Stimulated activated CD8-positive, alpha-beta memory T cell treated with anti-CD3 and anti-CD28 coated beads, Interleukin-15, amount 100 ng/mL, for 4 hours (primary cell): ENCODE measurements around the gene IGF1R.

ENCODE experiments used
- DNase-seq, 2 donors: peaks; one replicate each; pipeline ENCODE4 v3.0.0-alpha.2; 2020; ENCODE audit warnings: low read depth in 2 of 2

IGF1R gene

DNA sequence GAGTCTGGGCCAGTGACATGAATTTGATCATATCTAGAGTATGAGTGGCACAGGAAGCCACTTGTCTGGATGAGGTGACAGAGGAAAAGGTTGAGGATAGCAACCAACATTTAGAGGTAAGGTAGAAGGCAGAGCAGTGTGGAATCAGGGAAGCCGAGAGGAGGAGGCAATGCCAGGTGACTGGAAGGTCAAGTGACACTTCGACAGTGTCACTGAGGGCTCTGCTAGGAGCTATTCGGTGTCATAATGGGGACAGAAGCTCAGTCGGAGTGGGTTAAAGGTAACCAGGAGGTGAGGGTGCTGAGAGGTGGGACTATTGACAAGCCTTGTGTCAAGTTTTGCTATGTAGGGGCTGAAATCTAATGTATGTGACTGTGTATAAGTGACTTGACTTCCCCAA lies 56.7 kb downstream of the IGF1R start:
- no peak for DNase-seq

DNA sequence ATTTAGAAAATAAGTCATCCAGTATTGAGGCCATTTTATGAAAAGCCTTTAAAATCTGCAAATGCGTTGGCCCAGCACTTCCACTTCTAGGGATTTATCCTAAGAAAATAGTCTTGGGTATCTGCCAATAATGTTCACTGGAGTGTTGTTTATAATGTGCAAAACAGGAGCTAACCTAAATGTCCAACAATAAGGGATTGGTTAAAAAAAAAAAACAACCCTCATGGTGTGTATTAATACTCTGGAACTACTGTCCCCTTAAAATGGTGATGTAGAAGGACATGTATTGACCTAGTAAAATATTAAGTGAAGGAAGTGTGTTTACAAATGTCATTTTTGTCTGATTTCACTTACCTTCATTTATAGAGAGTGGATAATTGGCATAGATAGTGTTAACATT lies 58.0 kb downstream of the IGF1R start:
- DNase-seq: no peak

GRCh38 chr15:98706986-98707385 lies 58.6 kb downstream of the IGF1R start:
- no peak for DNase-seq

DNA sequence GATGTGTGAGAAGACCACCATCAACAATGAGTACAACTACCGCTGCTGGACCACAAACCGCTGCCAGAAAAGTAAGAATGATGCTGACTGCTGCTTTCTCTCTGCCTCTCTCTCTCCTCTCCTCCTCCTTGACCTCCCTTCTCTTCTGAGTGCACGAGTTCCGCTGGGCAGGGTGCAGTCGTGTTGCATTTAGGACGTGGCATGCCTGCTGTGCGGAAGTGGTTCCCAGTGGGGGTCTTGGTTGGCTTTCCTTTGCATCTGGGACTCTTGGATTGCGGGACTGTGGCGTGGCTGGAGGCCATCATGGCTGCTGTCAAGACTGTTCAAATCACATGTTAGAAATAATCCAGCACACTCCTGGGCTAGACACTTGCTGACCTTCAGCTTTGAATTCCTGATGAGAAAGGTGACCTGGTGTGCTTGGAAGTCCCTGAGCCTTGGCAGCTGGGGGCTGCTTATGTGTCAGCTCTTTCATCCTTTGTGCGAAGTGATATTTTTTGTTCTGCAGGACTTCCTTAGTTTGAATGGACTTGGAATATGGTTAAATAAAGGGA lies 59.8 kb downstream of the IGF1R start:
- DNase-seq: no peak

DNA sequence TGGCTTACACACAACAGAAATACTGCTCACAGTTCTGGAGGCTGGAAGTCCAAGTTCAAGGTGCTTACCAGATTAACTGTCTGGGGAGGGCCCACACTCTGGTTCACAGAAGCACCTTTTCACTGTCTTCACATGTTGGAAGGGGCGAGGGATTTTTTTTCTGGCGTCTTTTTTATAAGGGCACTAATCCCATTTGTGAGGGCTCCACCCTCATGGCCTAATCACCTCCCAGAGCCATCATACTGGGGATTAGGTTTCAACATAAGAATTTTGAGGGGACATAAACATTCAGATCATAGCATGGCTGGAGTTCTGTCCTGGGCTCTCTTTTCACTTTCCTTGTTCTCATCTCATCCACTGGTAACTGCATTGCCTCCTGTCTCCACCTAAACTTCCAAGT lies 63.5 kb downstream of the IGF1R start:
- DNase-seq: no peak

- no peak for DNase-seq
Measured at GRCh38 chr15:98712845-98713584, 64.7 kb downstream of the IGF1R start.

- DNase-seq: no peak
Measured at GRCh38 chr15:98713585-98714001, 65.3 kb downstream of the IGF1R start.

DNA sequence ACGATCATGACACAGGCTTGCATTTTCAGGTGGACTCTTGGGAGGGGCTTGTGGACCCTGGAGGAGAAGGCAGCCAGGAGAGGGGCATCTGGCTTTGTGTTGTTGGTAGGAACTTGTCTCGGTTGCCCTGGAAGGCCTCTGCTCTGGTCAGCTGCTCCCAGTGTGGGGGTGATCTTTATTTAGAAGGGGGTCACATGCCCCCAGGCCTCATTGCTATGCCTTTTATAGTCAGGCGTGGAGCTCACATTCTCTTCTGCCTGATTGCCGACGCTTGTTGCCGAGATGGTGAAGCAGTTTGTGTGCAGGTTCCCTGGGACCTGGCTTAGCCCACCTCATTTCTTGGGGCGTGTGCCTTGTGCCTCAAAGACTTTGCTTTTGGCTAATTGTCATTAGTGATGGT lies 66.6 kb downstream of the IGF1R start:
- no peak for DNase-seq

GRCh38 chr15:98715401-98715800 lies 67.1 kb downstream of the IGF1R start:
- DNase-seq: no peak

DNA sequence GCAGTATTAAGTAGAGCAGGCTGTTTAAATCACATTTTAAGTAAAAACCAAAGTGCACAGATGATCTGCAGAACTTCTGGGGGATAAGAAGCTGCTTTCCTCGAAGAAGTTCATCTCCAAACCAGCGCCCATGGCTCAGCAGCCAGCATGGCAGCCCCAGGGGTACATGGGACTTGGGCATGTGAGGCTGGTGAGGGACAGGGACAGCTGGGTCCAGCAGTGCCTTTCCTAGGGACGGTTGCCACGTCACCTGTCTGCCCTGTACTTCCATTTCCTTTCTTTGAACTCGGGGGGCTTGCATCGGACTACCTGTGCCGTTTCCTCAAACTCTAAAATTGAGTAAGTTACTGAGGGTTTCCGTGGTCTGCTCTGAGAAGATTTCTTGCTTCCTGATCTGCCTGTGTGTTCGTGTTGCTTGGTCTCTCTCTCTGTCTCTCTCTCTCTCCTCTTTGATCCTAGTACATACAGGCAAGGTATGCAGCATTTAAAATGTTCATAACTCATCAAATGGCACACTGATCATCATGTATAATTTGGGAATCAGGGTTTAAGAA lies 67.6 kb downstream of the IGF1R start:
- no peak for DNase-seq

DNA sequence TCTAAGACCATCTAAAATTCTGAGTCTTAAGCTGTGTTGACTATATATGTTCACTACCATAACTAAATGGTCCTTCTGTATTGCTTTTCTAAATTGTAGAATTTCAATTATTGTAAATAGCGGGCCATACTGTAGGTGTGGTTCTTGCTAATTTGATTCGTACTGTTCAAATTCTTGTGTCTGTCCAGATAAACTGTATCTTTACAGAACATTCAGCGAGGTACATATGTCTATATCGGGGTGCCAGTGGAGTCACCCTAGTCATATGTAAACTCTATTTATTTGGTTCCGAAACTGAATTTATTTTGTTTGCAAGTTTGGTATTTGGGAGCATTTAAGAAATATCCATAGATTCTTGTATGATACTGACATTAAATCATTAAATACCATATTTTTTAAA lies 69.0 kb downstream of the IGF1R start:
- no peak for DNase-seq

DNA sequence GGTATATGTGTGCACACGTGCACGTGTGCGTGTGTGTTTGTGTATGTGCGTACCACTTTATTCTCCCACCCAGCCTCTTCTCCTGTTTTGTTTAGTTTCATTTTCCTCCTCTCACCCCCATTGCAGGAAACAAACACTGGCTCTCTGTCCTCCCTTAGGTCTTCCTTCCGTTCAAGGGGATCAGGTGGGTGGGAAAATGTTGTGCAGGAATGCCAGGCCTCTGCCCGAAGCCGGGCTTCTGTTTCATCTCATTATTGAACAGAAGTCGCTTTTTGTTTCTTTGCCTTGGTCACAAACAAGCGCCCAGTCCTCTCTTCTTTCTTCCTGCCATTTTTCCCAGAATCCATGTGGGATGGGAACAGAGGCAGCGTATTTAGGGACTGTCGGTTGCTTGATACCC lies 69.6 kb downstream of the IGF1R start:
- no peak for DNase-seq

- DNase-seq: no peak
Measured at GRCh38 chr15:98718426-98719136, 70.2 kb downstream of the IGF1R start.

- DNase-seq: no peak
Measured at GRCh38 chr15:98719137-98719740, 70.9 kb downstream of the IGF1R start.

DNA sequence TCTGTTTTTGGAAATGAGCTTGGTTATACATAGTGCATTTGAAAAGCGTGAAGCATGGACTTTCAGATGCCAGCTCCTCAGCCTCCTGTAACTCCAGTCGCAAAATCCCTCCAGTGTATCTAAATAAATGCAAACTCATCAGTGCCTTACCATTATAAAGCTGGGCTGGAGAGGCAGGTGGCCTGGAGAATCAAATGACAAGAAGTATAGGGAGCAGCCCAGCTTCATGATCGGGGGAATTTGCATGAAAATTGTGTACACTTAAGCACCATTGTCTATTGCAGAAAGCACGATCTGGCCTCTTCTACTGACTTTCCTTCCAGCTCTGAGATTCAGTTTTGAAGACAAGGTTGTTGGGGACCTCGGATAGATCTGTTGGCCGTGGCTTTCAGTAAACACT lies 71.7 kb downstream of the IGF1R start:
- DNase-seq: no peak

GRCh38 chr15:98720577-98721565 lies 72.5 kb downstream of the IGF1R start:
- no peak for DNase-seq

DNA sequence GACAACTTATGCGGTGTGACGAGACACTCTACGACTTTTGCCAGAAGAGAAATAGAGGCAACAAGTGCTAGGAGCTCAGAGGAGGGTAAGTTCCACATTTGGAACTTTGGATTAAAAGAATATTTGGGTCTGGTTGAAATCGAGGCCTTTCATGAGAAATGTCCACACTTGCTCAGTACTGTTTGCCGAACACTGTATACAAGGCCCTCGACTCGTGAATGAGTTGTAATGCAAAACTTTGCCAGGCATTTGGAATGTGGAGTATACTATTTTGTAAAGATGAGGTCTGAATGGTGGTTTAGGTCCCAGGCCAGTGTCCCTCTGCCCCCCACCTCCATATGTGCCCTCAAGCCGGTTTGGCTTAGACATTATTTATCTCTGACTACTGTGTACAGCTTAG lies 73.9 kb downstream of the IGF1R start:
- DNase-seq: no peak

DNA sequence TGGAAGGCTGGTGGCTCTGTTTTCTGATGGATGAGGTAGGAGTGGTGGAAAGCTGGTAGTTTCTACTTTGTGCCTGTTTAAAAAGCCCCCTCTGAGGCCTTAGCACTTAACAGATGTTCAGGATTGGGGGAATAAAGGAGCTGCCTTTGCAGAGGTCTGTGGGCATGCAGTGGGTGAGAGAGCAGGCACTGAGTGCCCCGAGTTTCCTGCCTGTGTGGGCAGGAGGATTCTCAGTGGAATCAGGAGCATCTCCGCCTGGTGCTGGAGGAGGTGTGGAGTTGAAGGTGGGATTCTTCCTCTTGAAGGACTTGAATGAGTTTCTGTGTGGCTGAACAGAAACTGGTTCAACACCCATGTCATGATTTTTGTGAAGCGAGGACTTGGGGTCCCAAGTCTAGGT lies 74.3 kb downstream of the IGF1R start:
- no peak for DNase-seq

DNA sequence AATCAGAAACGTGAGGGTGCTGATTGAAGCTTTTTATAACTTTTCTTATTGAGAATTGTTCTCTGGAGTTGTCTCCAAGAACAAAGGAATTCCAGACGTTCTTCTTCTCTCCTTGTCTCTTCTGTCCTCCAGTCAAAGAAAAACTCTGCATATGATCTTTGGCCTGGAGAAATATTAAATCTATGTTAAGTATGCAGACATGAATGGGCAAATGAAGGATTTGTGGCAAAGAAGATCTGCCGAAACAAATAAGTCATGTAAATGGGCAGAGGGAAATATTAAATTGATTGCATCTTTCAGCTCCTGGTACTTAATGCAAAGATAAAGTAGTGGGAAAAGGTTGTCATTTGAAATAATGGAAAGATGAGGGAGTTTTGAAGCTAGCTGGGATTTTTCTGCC lies 74.9 kb downstream of the IGF1R start:
- DNase-seq: no peak

DNA sequence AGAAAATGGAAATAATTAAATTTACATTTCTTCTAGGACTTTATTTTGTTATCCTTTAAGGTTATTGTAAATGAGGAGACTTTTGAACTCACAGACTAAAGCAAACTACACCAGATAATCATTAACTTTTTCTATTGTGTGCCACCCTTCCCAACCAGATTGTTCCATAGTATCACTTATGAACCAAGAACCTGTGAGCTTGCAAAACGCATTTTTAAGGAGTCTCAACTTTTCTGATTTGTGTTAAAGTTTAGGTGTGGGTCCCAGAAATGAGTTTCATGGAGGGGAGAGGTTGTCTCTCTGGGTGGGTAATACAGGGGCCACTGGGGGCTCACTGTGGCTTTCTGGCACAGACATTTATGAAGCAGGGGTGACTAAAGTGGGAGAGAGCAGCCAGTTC lies 75.7 kb downstream of the IGF1R start:
- no peak for DNase-seq

- no peak for DNase-seq
Measured at GRCh38 chr15:98724494-98724893, 76.2 kb downstream of the IGF1R start.
